Right lobe of liver (tissue), 6 donors: ENCODE measurements around the gene ZRANB1. TPM values are rescaled to one million over a fixed set of nuclear protein-coding genes. Genes with fewer than 3 reads are reported as not detected.
A peak's percentile ranks its signal among the peaks of the same experiment; 100 is the strongest.

ENCODE experiments used
- ATAC-seq, 4 donors: fragments of 200-7000 bp; cut with Tn5 transposase; one replicate each; pipeline ENCODE4 v1.9.1; 2020; ENCODE audit warnings: mild to moderate bottlenecking in 4 of 4, moderate library complexity in 4 of 4
- DNase-seq, 3 donors: peaks; one replicate each; pipeline ENCODE4 v3.0.0-alpha.2; 2020
- H3K27ac ChIP-seq, 3 donors: fragments of 200-600 bp; one replicate each; pipeline ENCODE4 v1.8.0; 2022
- H3K27me3 ChIP-seq, 2 donors: fragments of 200-600 bp; one replicate each; pipeline ENCODE4 v1.8.0; 2022
- H3K36me3 ChIP-seq, 4 donors: fragments of 200-600 bp; sonication (generic) in 1 of 4; one replicate each; pipeline versions ENCODE4 v1.5.1 to v1.8.0; 2017 to 2022; ENCODE audit warnings: control low read depth in 1 of 4
- H3K4me1 ChIP-seq, 4 donors: fragments of 200-600 bp; sonication (generic) in 1 of 4; one replicate each; pipeline versions ENCODE4 v1.5.1 to v1.8.0; 2017 to 2022; ENCODE audit warnings: control low read depth in 1 of 4
- H3K4me3 ChIP-seq, 3 donors: fragments of 200-600 bp; one replicate each; pipeline ENCODE4 v1.8.0; 2022
- H3K9me3 ChIP-seq, 4 donors: fragments of 200-600 bp; sonication (generic) in 1 of 4; one replicate each; pipeline versions ENCODE4 v1.5.1 to v1.8.0; 2017 to 2022; ENCODE audit warnings: control low read depth in 1 of 4
- POLR2A ChIP-seq: fragments of 450-650 bp; IDR thresholded peaks from one replicate; pipeline ENCODE4 v1.6.1; 2017; ENCODE audit warnings: antibody characterized with exemption, mild to moderate bottlenecking
- WGBS: methylation state at CpG from one replicate; pipeline ENCODE4 v1.1.6; 2018; ENCODE audit warnings: low coverage, low lambda C conversion rate; ENCODE audit not compliant: insufficient coverage; ENCODE audit errors: missing lambda C conversion rate; 5-methylcytosine and 5-hydroxymethylcytosine counted together
- intact Hi-C, 2 donors: fragments of 100-400 bp; cut with DNase I; formaldehyde crosslinking; loops; one replicate each; pipeline versions ENCODE4 v1.11.2 to v1.14.1; 2022
- total RNA-seq, 6 experiments: library from RNA; depleted of rRNA in 2 of 6; stranded (reverse); fragments of >200 nt in 2 of 6; fragmentation: NEBNext Ultra II Directional in 3 of 6; extraction: Animal tissue kit (Norgen Biotek cat#: 25700) in 3 of 6; gene quantifications; one replicate each; pipeline versions ENCODE4 v1.1.0 to v1.2.4, GENCODE V29; 2016 to 2023
- TF ChIP-seq, protein P1 (sequence below), 4 donors: fragments of 200-600 bp in 3 of 4; fragments of 450-650 bp in 1 of 4; IDR thresholded peaks; one replicate each; pipeline versions ENCODE4 v1.5.1 to v1.8.0; 2016 to 2022; ENCODE audit warnings: antibody characterized with exemption in 4 of 4, mild to moderate bottlenecking in 2 of 4
- donor health status: DM: no; HTN: yes; CAD: no.
- donor health status: DM: no; HTN: no; CAD: no.
- donor health status: DM: no; HTN: no; CAD: no.
- donor health status: DM: no; HTN: yes; CAD: no.
- donor health status: DM: no; HTN: yes; CAD: no.

Gene ZRANB1
- total RNA-seq, 6 experiments from 2014 or later: 8.6 to 17.6 (median 11.6) TPM

GRCh38 chr10:124952123-124952522 is 10.2 kb downstream of the ZRANB1 start:
- ATAC-seq: no peak
- Histone ChIP-seq H3K27ac (peak overlapping the region in 2 of 3 donors; percentile 64 to 79), H3K4me3 (no peak overlapping the region), H3K36me3 (no peaks in the 10 kb centered on the region), H3K9me3 (no peaks in the 10 kb centered on the region), H3K4me1 (peaks cover 0 to 44% (median 17%) of the 10 kb centered on the region in 4 donors), H3K27me3 (no peaks in the 10 kb centered on the region)
- intact Hi-C loops: no loop called here
- WGBS: 83% methylated on average over 6 of the region's 6 CpGs
- no peak for DNase-seq
- TF ChIP-seq POLR2A: no peak
- TF ChIP-seq, protein P1, sequence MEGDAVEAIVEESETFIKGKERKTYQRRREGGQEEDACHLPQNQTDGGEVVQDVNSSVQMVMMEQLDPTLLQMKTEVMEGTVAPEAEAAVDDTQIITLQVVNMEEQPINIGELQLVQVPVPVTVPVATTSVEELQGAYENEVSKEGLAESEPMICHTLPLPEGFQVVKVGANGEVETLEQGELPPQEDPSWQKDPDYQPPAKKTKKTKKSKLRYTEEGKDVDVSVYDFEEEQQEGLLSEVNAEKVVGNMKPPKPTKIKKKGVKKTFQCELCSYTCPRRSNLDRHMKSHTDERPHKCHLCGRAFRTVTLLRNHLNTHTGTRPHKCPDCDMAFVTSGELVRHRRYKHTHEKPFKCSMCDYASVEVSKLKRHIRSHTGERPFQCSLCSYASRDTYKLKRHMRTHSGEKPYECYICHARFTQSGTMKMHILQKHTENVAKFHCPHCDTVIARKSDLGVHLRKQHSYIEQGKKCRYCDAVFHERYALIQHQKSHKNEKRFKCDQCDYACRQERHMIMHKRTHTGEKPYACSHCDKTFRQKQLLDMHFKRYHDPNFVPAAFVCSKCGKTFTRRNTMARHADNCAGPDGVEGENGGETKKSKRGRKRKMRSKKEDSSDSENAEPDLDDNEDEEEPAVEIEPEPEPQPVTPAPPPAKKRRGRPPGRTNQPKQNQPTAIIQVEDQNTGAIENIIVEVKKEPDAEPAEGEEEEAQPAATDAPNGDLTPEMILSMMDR (IDR thresholded peaks at IDR 0.05): no peak

GRCh38 chr10:124953421-124953820 is 11.5 kb downstream of the ZRANB1 start:
- H3K4me1 ChIP-seq: peaks cover 0 to 44% (median 18%) of the 10 kb centered on the region in 4 donors
- TF ChIP-seq, protein P1 (IDR thresholded peaks at IDR 0.05): no peak
- peak; percentile 35 for TF ChIP-seq POLR2A
- H3K4me3 ChIP-seq: no peak overlapping the region
- DNase-seq: peak in 1 of 3 donors; percentile 62
- no peaks in the 10 kb centered on the region for H3K27me3 ChIP-seq
- intact Hi-C loops: no loop called here
- peak; percentile 80 to 89 (median 88) for ATAC-seq
- 26% methylated on average over 3 of the region's 3 CpGs for WGBS
- peak overlapping the region; percentile 62 to 79 (median 64) for H3K27ac ChIP-seq
- H3K36me3 ChIP-seq: no peaks in the 10 kb centered on the region
- H3K9me3 ChIP-seq: no peaks in the 10 kb centered on the region

DNA sequence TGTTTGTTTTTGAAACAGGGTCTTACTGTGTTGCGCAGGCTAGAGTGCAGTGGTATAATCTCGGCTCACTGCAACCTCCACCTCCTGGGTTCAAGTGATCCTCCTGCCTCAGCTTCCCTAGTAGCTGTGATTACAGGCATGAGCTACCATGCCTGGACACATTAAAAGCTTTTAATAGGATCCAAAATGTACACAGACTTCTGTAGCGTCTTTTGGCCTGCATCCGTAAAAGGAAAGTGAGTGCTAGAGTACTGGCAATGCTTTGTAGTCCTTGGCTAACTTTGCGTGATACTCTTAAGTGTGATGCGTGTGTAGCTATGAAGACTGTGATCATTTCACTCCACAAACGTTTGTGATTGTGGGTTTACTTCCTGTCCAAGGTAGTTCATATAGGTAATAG is 13.3 kb downstream of the ZRANB1 start:
- DNase-seq (no peak), ATAC-seq (peak in 1 of 4 donors; percentile 2)
- H3K36me3 ChIP-seq: no peaks in the 10 kb centered on the region
- intact Hi-C loops: no loop called here
- H3K4me3 ChIP-seq: no peak overlapping the region
- no peaks in the 10 kb centered on the region for H3K27me3 ChIP-seq
- no peak for TF ChIP-seq POLR2A
- TF ChIP-seq, protein P1 (IDR thresholded peaks at IDR 0.05): no peak
- WGBS: 46% methylated on average over 7 of the region's 7 CpGs
- no peaks in the 10 kb centered on the region for H3K9me3 ChIP-seq
- H3K27ac ChIP-seq: peak overlapping the region in 2 of 3 donors; percentile 64 to 79
- H3K4me1 ChIP-seq: peaks cover 0 to 41% (median 18%) of the 10 kb centered on the region in 4 donors

GRCh38 chr10:124955868-124956267 is 13.9 kb downstream of the ZRANB1 start:
- Histone ChIP-seq H3K27ac (peak overlapping the region in 1 of 3 donors; percentile 64), H3K27me3 (no peaks in the 10 kb centered on the region), H3K36me3 (no peaks in the 10 kb centered on the region), H3K4me3 (no peak overlapping the region), H3K4me1 (peaks cover 0 to 47% (median 18%) of the 10 kb centered on the region in 4 donors), H3K9me3 (no peaks in the 10 kb centered on the region)
- 71% methylated on average over 10 of the region's 10 CpGs for WGBS
- ATAC-seq (no peak), DNase-seq (no peak)
- intact Hi-C loops: no loop called here
- TF ChIP-seq POLR2A: no peak
- TF ChIP-seq, protein P1 (IDR thresholded peaks at IDR 0.05): no peak

DNA sequence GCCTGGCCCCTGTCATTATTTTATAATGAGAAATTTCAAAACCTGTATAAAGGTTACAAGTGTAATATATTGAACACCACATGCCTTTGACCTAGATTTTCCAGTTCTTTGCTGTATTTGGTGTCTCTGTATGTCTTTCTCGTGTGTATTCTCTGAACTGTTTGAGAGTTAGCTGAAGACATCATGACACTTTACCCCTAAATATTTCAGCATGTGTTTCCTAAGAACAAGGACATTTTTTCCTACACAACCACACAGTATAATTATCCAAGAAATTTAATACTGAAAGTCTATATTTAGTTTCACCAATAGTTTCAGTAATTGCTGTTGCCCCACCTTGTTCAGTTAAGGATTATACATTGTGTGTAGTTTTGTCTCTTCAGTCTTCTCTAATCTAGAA is 14.8 kb downstream of the ZRANB1 start:
- intact Hi-C loops: no loop called here
- TF ChIP-seq, protein P1 (IDR thresholded peaks at IDR 0.05): no peak
- no peak for TF ChIP-seq POLR2A
- WGBS: 27% methylated on average over 1 of the region's 1 CpG
- Histone ChIP-seq H3K4me3 (no peak overlapping the region), H3K27me3 (no peaks in the 10 kb centered on the region), H3K4me1 (peaks cover 0 to 49% (median 18%) of the 10 kb centered on the region in 4 donors), H3K27ac (peak overlapping the region in 2 of 3 donors; percentile 17 to 49), H3K36me3 (no peaks in the 10 kb centered on the region), H3K9me3 (no peaks in the 10 kb centered on the region)
- DNase-seq (no peak), ATAC-seq (no peak)
